HUES48 (cell line): ENCODE measurements around the gene CD46.

Source experiments
- H3K27ac ChIP-seq: one replicate; pipeline ENCODE4 v1.7.0; 2013; ENCODE audit warnings: low read depth, low read length, inconsistent platforms
- H3K27me3 ChIP-seq: 2 replicates; pipeline ENCODE4 v1.6.1; 2013; ENCODE audit warnings: mild to moderate bottlenecking, low read length; ENCODE audit not compliant: control insufficient read depth, insufficient read depth
- H3K36me3 ChIP-seq: 2 replicates; pipeline ENCODE4 v1.6.1; 2013; ENCODE audit warnings: low read length; ENCODE audit not compliant: control insufficient read depth, insufficient read depth
- H3K4me1 ChIP-seq: 2 replicates; pipeline ENCODE4 v1.6.1; 2013; ENCODE audit warnings: mild to moderate bottlenecking, low read length; ENCODE audit not compliant: control insufficient read depth, insufficient read depth
- H3K4me3 ChIP-seq: 2 replicates; pipeline ENCODE4 v1.5.1; 2013; ENCODE audit warnings: mild to moderate bottlenecking, low read depth, low read length
- H3K9ac ChIP-seq: 2 replicates; pipeline ENCODE4 v1.6.1; 2013; ENCODE audit warnings: mild to moderate bottlenecking, low read depth, low read length, moderate library complexity
- H3K9me3 ChIP-seq: 2 replicates; pipeline ENCODE4 v1.6.1; 2013; ENCODE audit warnings: low read length; ENCODE audit not compliant: control insufficient read depth, insufficient read depth

CD46 gene

GRCh38 chr1:207810173-207810572 lies 58.3 kb downstream of the CD46 start:
- Histone ChIP-seq H3K9me3 (no peaks in the 10 kb centered on the region), H3K36me3 (no peaks in the 10 kb centered on the region), H3K27ac (no peak overlapping the region), H3K4me1 (no peaks in the 10 kb centered on the region), H3K4me3 (no peak overlapping the region), H3K27me3 (no peaks in the 10 kb centered on the region), H3K9ac (no peak overlapping the region)

- no peak overlapping the region for H3K4me3 ChIP-seq
- no peaks in the 10 kb centered on the region for H3K27me3 ChIP-seq
- no peak overlapping the region for H3K9ac ChIP-seq
- no peaks in the 10 kb centered on the region for H3K9me3 ChIP-seq
- H3K36me3 ChIP-seq: no peaks in the 10 kb centered on the region
- no peak overlapping the region for H3K27ac ChIP-seq
- H3K4me1 ChIP-seq: no peaks in the 10 kb centered on the region
Measured at GRCh38 chr1:207810606-207811295, 58.9 kb downstream of the CD46 start.

GRCh38 chr1:207811319-207811718 lies 59.5 kb downstream of the CD46 start:
- Histone ChIP-seq H3K36me3 (no peaks in the 10 kb centered on the region), H3K9me3 (no peaks in the 10 kb centered on the region), H3K4me3 (no peak overlapping the region), H3K27ac (no peak overlapping the region), H3K9ac (no peak overlapping the region), H3K27me3 (no peaks in the 10 kb centered on the region), H3K4me1 (no peaks in the 10 kb centered on the region)

- H3K4me1 ChIP-seq: no peaks in the 10 kb centered on the region
- H3K27ac ChIP-seq: no peak overlapping the region
- no peaks in the 10 kb centered on the region for H3K27me3 ChIP-seq
- H3K36me3 ChIP-seq: no peaks in the 10 kb centered on the region
- H3K9me3 ChIP-seq: no peaks in the 10 kb centered on the region
- H3K9ac ChIP-seq: no peak overlapping the region
- H3K4me3 ChIP-seq: no peak overlapping the region
Measured at GRCh38 chr1:207811920-207812720, 60.3 kb downstream of the CD46 start.

GRCh38 chr1:207812778-207813511 lies 61.1 kb downstream of the CD46 start:
- H3K4me1 ChIP-seq: no peaks in the 10 kb centered on the region
- H3K27ac ChIP-seq: no peak overlapping the region
- no peaks in the 10 kb centered on the region for H3K36me3 ChIP-seq
- H3K27me3 ChIP-seq: no peaks in the 10 kb centered on the region
- no peak overlapping the region for H3K4me3 ChIP-seq
- H3K9ac ChIP-seq: no peak overlapping the region
- H3K9me3 ChIP-seq: no peaks in the 10 kb centered on the region

- H3K9me3 ChIP-seq: no peaks in the 10 kb centered on the region
- no peaks in the 10 kb centered on the region for H3K27me3 ChIP-seq
- no peak overlapping the region for H3K27ac ChIP-seq
- no peaks in the 10 kb centered on the region for H3K4me1 ChIP-seq
- no peaks in the 10 kb centered on the region for H3K36me3 ChIP-seq
- H3K4me3 ChIP-seq: no peak overlapping the region
- no peak overlapping the region for H3K9ac ChIP-seq
Measured at GRCh38 chr1:207813512-207813881, 61.6 kb downstream of the CD46 start.

- Histone ChIP-seq H3K36me3 (no peaks in the 10 kb centered on the region), H3K4me3 (no peak overlapping the region), H3K27me3 (no peaks in the 10 kb centered on the region), H3K9me3 (no peaks in the 10 kb centered on the region), H3K4me1 (no peaks in the 10 kb centered on the region), H3K27ac (no peak overlapping the region), H3K9ac (no peak overlapping the region)
Measured at GRCh38 chr1:207813946-207814345, 62.1 kb downstream of the CD46 start.

GRCh38 chr1:207814469-207814868 lies 62.6 kb downstream of the CD46 start:
- no peaks in the 10 kb centered on the region for H3K9me3 ChIP-seq
- H3K9ac ChIP-seq: no peak overlapping the region
- H3K36me3 ChIP-seq: no peaks in the 10 kb centered on the region
- H3K27ac ChIP-seq: no peak overlapping the region
- no peaks in the 10 kb centered on the region for H3K4me1 ChIP-seq
- H3K4me3 ChIP-seq: no peak overlapping the region
- H3K27me3 ChIP-seq: no peaks in the 10 kb centered on the region

GRCh38 chr1:207815466-207815865 lies 63.6 kb downstream of the CD46 start:
- Histone ChIP-seq H3K9ac (no peak overlapping the region), H3K9me3 (no peaks in the 10 kb centered on the region), H3K36me3 (no peaks in the 10 kb centered on the region), H3K4me1 (no peaks in the 10 kb centered on the region), H3K27ac (no peak overlapping the region), H3K4me3 (no peak overlapping the region), H3K27me3 (no peaks in the 10 kb centered on the region)

- no peak overlapping the region for H3K9ac ChIP-seq
- no peak overlapping the region for H3K27ac ChIP-seq
- H3K9me3 ChIP-seq: no peaks in the 10 kb centered on the region
- H3K27me3 ChIP-seq: no peaks in the 10 kb centered on the region
- no peak overlapping the region for H3K4me3 ChIP-seq
- no peaks in the 10 kb centered on the region for H3K36me3 ChIP-seq
- no peaks in the 10 kb centered on the region for H3K4me1 ChIP-seq
Measured at GRCh38 chr1:207815913-207816291, 64.0 kb downstream of the CD46 start.

GRCh38 chr1:207817166-207817565 lies 65.3 kb downstream of the CD46 start:
- Histone ChIP-seq H3K9me3 (no peaks in the 10 kb centered on the region), H3K4me3 (no peak overlapping the region), H3K27me3 (no peaks in the 10 kb centered on the region), H3K27ac (no peak overlapping the region), H3K4me1 (no peaks in the 10 kb centered on the region), H3K36me3 (no peaks in the 10 kb centered on the region), H3K9ac (no peak overlapping the region)
